ENCODE data around the gene TTC7B.

Gene TTC7B

DNA sequence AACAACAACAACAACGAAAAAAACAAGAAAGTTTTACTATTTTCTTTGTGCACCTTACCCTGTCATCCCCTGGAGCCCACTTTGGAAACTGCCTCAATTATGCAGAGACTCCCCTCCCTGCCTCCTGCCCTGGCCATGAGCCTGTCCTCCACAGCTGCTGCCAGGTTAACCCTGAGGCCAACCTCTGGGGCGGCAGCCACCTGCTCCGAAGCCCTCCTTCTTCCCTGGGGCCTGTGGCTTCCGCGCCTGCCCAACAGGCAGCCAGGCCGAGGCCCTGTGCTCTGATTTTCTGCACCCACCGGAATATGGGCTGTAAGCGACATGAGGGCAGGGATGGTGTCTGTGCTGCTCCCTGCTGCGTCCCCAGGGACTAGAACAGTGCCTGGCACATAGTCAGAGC is 236.4 kb downstream of the TTC7B start:
- CTCF ChIA-PET: no interaction called here
- POLR2A ChIA-PET: interaction anchor here (1.2 kb wide), 1 partner anchor 15 kb away, joined by 4 read pairs; no protein-coding TSS in a partner anchor
- TF ChIP-seq CTCF (IDR thresholded peaks at IDR 0.05; ENCODE audit: insufficient read depth, low read length, missing control alignments): no peak
- DNase-seq (ENCODE audit: low read depth, low spot score): no peak
- no peak overlapping the region for H3K4me3 ChIP-seq (ENCODE audit: low read depth, low read length)

DNA sequence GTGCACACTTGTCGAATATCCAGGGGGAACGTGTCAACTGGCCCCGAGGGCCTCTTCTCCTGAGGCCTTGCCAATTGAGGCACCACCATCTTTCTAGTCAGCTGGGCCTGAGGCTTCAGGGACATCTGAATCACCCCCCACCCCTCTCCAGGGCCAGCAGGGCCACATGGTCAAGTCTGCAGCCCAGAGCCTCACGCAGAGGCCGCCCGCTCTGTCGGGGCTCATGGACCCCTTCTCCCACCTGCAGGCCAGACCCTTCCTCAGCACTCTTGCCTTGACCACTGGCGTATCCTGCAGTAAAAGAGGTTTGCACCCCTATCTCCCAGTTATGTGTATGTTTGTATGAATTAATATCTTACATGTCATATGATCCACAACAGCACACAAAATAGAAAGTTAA is 237.1 kb downstream of the TTC7B start:
- no peak for DNase-seq (ENCODE audit: low read depth, low spot score)
- TF ChIP-seq CTCF (IDR thresholded peaks at IDR 0.05; ENCODE audit: insufficient read depth, low read length, missing control alignments): no peak
- no peak overlapping the region for H3K4me3 ChIP-seq (ENCODE audit: low read depth, low read length)
- CTCF ChIA-PET: no interaction called here
- POLR2A ChIA-PET: no interaction called here

GRCh38 chr14:90578283-90578985 is 237.8 kb downstream of the TTC7B start:
- DNase-seq (ENCODE audit: low read depth, low spot score): no peak
- CTCF ChIA-PET: no interaction called here
- no peak overlapping the region for H3K4me3 ChIP-seq (ENCODE audit: low read depth, low read length)
- POLR2A ChIA-PET: no interaction called here
- TF ChIP-seq CTCF (IDR thresholded peaks at IDR 0.05; ENCODE audit: insufficient read depth, low read length, missing control alignments): no peak

DNA sequence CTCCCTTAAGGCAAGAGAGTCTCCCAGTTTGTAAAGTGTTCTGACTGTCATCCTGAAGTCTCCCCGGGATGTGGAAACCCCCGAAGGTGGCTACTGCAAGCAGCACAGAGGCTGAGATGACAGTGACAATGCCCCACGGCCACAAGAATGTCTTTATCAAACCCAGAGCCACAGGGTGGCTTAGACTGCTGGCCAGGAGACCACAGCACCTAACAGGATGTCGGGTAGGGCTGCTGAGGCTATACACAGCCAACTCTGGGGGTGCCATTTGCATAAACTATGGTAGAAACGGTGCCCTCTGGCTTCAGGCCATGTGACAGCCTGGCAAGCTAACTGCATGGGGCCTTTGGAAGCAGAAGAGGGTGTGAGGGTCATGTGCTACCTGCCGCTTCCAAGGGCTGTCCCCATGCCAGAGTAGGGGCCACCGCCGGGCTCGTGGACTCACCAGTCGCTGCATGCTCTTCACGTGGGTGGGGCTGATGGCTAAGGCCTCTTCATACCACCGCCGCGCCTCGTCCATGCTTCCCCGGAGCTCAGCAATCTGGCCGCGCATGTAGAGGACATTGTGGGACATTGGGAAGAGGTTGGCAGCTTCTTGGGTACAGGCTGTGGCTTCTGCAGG is 238.5 kb downstream of the TTC7B start:
- no peak overlapping the region for H3K4me3 ChIP-seq (ENCODE audit: low read depth, low read length)
- CTCF ChIA-PET: no interaction called here
- TF ChIP-seq CTCF (IDR thresholded peaks at IDR 0.05; ENCODE audit: insufficient read depth, low read length, missing control alignments): no peak

GRCh38 chr14:90576981-90577660 is 239.1 kb downstream of the TTC7B start:
- no peak for DNase-seq (ENCODE audit: low read depth, low spot score)
- no peak for TF ChIP-seq CTCF (IDR thresholded peaks at IDR 0.05; ENCODE audit: insufficient read depth, low read length, missing control alignments)
- CTCF ChIA-PET: no interaction called here
- POLR2A ChIA-PET: no interaction called here
- H3K4me3 ChIP-seq (ENCODE audit: low read depth, low read length): no peak overlapping the region

More for the DNA sequence above, 238.5 kb downstream of the TTC7B start:
- POLR2A ChIA-PET: no interaction called here
- no peak for DNase-seq (ENCODE audit: low read depth, low spot score)

DNA sequence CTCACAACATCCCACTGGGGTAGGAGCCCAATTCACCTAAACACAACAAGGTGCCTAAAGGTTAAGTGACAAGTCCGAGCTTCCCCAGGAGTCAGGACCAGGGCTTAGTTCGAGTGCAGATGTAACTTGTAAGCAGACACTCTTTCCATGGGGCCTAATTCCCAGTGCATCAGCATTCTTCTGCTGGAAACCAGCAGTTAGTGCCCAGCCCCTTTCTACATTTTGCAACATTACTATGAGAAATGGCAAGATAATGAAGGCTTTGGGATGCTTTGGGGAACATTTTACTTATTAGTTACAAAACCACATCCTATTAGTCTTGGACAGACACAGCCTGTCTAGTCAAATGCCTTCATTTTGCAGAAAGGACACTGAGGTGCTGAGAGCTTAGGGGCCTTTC is 239.6 kb downstream of the TTC7B start:
- ChIA-PET CTCF (no interaction called here), POLR2A (no interaction called here)
- DNase-seq (ENCODE audit: low read depth, low spot score): peak; percentile 42
- TF ChIP-seq CTCF (IDR thresholded peaks at IDR 0.05; ENCODE audit: insufficient read depth, low read length, missing control alignments): no peak
- no peak overlapping the region for H3K4me3 ChIP-seq (ENCODE audit: low read depth, low read length)
